NCI-H146 treated with DMSO at 0.1 percent for 48 hours (cell line): Measurements from ENCODE around the gene JAKMIP3.
A peak's percentile ranks its signal among the peaks of the same experiment; 100 is the strongest.

Experiments
- DNase-seq: peaks from one replicate; lab custom pipeline; 2025; ENCODE audit not compliant: unreplicated experiment; lab: John Stamatoyannopoulos, UW

JAKMIP3 gene

GRCh38 chr10:132065491-132066105 is at the start of gene JAKMIP3:
JAKMIP3 (plus strand) TSS chr10:132065946; CDS start chr10:132104809, 38,863 bp downstream.
- DNase-seq: no peak

- DNase-seq: no peak
Observed at GRCh38 chr10:132016514-132016913, 49.2 kb upstream of the JAKMIP3 start.

- DNase-seq: no peak
Observed at GRCh38 chr10:132018446-132018845, 47.3 kb upstream of the JAKMIP3 start.

GRCh38 chr10:132019366-132019765 is 46.4 kb upstream of the JAKMIP3 start:
- DNase-seq: no peak

GRCh38 chr10:132020456-132020855 is 45.3 kb upstream of the JAKMIP3 start:
- DNase-seq: no peak

GRCh38 chr10:132021046-132021445 is 44.7 kb upstream of the JAKMIP3 start:
- DNase-seq: no peak

- DNase-seq: no peak
Observed at GRCh38 chr10:132021504-132022143, 44.1 kb upstream of the JAKMIP3 start.

- no peak for DNase-seq
Observed at GRCh38 chr10:132022241-132022640, 43.5 kb upstream of the JAKMIP3 start.

GRCh38 chr10:132023092-132023811 is 42.5 kb upstream of the JAKMIP3 start:
- DNase-seq: peak; percentile 17

GRCh38 chr10:132027423-132027983 is 38.2 kb upstream of the JAKMIP3 start:
- no peak for DNase-seq

GRCh38 chr10:132028706-132029105 is 37.0 kb upstream of the JAKMIP3 start:
- DNase-seq: no peak

- DNase-seq: no peak
Observed at GRCh38 chr10:132030898-132031463, 34.8 kb upstream of the JAKMIP3 start.

GRCh38 chr10:132033632-132034031 is 32.1 kb upstream of the JAKMIP3 start:
- no peak for DNase-seq

- DNase-seq: no peak
Observed at GRCh38 chr10:132035476-132035875, 30.3 kb upstream of the JAKMIP3 start.

- no peak for DNase-seq
Observed at GRCh38 chr10:132036153-132036886, 29.4 kb upstream of the JAKMIP3 start.

GRCh38 chr10:132036887-132037675 is 28.7 kb upstream of the JAKMIP3 start:
- no peak for DNase-seq

- DNase-seq: no peak
Observed at GRCh38 chr10:132037676-132037975, 28.1 kb upstream of the JAKMIP3 start.

- DNase-seq: no peak
Observed at GRCh38 chr10:132039371-132039770, 26.4 kb upstream of the JAKMIP3 start.

GRCh38 chr10:132040046-132040445 is 25.7 kb upstream of the JAKMIP3 start:
- DNase-seq: no peak

- DNase-seq: no peak
Observed at GRCh38 chr10:132041340-132041739, 24.4 kb upstream of the JAKMIP3 start.
